ENCODE measurements around the gene ANAPC16.
"Not testable (repeated sequence)": the region's sequence is repeated elsewhere in the genome, so short reads cannot be mapped to it uniquely, and the experiment has no call there.

Gene ANAPC16

DNA sequence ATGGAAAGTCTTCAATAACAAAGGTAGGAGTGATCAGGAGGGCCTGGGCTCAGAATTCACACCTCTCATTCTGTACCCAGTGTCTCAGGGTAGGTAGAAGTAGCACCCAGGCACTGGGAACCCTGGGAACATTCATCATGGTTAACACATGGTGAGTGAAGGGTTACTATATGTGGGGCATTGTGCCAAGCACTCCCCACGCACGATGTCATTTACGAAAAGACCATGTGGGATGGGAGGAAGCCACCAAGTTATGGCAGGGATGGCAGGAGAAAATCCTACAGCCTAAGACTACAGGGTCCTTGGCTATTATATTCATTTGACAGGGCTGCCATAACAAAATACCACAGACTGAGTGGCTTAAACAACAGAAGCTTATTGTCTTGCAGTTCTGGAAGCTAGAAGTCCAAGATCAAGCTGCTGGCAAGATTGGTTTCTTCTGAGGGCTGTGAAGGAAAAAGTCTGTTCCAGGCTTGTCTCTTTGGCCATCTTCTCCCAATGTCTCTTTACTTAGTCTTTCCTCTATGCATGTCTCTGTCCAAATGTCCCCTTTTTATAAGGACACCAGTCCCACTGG, 30.2 kb downstream of the ANAPC16 start:
- no peak for ATAC-seq

GRCh38 chr10:72248468-72249151, 32.8 kb downstream of the ANAPC16 start:
- peak; percentile 92 to 93 for ATAC-seq

DNA sequence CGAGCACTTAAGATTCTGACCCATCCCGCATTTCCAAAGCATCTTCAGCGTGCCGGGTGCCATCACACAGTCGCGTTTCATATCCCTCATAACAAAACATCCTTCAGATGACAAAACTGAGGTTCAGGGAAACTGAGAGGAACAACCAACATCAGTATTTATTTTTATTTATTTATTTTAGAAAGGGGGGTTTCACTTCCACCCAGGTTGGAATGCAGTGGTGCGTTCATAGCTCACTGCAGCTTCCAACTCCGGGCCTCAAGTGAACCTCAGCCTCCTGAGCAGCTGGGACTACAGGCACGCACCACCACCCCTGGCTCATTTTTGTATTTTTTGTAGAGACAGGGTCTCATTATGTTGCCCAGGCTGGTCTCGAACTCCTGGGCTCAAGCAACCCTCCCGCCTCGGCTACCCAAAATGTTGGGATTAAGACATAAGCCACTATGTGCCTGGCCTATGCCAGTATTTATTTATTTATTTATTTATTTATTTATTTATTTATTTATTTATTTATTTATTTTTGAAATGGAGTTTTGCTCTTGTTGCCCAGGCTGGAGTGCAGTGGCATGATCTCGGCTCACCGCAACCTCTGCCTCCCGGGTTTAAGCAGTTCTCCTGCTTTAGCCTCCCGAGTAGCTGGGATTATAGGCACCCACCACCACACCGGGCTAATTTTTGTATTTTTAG, 33.5 kb downstream of the ANAPC16 start:
- not testable (repeated sequence) for ATAC-seq

DNA sequence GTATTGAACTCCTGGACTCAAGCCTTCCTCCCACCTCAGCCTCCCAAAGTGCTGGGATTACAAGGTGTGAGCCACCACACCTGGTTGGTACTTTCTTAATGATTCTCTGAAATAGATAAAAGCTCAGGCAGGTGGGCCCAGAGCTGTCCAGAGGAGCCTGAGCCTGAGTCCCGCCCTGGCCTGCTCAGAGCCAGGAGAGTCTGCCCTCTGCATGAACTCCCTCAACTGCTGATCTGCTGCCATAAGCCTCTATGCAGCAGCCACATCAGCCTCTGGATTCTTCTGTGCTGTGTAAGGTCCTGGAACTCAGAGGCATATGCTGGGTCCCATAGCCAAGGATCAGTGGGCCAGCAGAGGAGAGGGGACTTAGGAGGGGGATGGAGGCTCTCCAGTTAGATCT, 34.9 kb downstream of the ANAPC16 start:
- ATAC-seq, result no peak

DNA sequence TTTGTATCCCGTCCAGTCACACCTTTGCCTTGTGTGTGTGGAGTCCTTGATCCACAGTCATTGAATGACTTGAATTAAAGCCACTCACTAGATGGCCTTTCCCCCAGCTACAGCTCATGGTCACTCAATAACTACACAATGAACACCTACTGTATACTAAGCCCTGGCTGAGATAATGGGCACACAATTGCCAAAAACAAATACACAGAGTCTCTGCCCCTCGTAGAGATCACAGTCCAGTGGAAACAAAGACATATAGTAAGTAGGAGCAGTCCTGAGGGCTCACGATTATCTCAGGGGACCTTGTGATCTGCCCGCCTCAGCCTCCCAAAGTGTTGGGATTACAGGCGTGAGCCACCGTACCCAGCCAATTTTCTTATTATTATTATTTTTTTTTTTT, 35.8 kb downstream of the ANAPC16 start:
- ATAC-seq, result no peak

GRCh38 chr10:72252972-72253371, 37.2 kb downstream of the ANAPC16 start:
- no peak for ATAC-seq

DNA sequence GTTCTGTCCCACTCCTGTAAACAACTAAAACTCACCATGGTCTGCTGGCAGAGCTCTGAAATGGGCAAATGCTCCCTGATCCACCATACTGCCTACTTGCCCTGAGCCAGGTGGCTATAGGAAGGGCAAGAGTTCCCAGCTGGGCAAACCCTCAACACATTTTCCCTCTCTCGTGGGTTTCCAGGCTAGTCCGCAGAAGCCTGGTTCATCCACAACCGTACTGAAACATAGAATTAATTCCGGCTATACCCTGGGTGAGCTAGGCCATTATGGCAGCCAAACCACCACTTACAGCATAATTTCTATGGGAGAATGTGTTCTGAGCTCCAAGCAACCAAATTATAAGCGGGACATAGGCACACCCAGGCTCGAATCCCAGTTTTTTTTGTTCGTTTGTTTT, 37.8 kb downstream of the ANAPC16 start:
- no peak for ATAC-seq

DNA sequence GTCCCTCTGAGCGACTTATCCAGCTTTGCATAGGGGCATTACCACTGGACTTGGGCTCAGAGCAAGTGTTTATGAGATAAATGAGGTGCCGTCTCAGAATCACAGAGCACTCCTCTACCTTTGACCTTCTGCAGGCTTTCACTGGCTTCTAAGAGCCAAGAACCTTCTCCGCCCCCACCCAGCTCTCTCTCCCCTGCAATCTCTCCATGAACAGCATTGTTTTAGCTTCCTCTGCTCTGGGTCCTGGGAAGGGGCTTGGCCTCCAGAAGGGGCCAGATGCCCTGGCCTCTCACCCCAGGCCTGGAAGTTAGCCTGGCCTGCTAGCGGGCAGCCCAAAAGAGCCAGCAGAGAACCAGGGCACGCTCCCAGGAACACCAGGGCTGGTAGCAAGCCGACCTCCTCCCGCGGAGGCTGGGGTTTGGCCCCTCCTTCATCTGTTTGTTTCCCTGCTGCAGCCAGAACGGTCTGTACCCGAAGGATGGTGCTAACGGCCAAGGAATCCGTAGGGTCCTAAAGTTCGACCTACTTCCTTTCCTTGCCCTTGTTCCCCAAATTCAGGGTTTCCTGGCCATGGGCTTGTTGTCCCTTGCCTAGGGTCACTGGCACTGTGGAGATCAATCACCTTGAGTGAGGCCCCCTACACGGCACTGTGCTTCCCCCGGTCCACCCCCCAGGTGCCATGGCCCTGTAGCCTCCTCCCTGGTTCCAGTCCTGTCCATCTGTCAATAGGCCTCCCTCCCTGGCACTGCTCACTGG, 39.2 kb downstream of the ANAPC16 start:
- ATAC-seq, result peak in 1 of 2 donors; percentile 55

DNA sequence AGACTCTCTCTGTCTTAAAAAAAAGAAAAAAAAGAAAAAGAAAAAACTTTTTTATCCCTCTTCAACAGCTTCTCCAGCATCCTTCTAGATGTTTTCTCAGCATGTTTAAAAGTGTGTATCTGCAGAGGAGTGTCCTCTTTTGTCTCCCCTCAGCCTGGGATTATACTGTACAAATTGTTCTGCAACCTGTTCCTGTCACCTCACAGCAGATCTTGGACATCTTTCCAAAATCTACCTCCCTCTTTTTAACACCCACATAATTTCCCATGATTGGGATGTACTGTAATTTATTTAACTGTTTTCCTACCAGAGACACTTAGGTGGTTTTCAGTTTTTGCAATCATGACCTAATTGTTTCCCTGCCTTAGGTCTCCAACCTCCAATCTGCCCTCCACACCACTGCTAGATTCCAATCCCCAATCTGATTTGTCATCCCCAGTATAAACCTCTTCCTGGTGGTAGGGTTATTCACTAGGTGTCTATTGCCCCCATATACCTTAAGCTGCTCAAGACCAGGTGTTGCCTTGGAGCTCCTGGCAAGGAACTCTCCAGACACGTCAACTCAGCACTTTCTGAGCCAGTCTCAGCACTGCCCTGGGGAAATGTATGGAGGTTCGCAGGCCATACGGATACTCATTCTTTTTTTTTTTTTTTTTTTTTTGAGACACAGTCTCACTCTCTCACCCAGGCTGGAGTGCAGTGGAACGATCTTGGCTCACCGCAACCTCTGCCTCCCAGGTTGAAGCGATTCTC, 40.3 kb downstream of the ANAPC16 start:
- ATAC-seq, result no peak

DNA sequence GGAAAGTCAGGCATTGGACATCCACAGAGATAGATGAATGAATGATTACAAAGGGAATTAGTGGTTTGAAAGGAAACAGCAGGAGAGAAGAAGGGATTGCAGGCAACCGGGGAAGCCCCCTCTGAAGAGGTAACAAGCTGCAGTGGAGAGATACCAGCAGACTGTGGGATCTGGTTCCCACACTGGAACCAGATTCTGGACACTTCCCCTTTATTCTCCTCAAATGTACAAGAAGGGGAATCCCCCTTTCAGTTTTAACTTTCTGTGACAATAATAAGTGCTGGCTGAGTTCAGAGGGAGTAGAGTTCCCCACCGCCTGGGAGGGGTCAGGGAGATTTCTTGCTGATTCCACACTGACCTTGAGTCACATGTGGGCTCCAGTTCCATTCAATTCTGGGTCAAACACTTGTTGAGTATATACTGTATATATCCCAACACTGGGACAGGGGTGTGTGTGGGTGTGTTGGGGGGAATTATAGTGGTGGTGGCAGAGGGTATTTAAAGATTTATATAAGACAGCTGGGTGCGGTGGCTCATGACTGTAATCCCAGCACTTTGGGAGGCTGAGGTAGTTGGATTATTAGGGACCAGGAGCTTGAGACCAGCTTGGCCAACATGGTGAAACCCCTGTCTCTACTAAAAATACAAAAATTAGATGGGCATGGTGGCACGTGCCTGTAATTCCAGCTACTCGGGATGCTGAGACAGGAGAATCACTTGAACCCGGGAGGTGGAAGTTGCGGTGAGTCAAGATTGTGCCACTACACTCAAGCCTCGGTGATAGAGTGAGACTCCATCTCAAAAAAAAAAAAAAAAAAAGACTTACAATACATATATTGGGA, 41.5 kb downstream of the ANAPC16 start:
- no peak for ATAC-seq

DNA sequence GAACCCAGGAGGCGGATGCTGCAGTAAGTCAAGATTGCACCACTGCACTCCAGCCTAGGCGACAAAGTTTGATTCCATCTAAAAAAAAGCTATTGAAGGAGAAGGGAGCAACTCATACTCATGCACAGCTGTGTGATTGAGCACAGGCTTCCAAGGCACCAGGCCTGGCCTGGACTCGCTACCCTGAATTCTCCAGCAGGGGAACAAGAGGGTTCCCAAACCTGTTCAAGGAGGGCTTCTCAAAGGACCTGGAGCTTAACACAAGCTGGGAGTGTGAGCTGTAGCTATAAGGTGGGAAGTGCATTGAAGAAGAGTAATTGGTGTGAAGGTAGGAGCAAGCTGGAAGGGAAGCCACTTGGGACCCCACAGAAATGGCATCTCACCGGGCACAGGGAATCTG, 42.8 kb downstream of the ANAPC16 start:
- no peak for ATAC-seq

- no peak for ATAC-seq
Observed at GRCh38 chr10:72259491-72260238, 43.9 kb downstream of the ANAPC16 start.

DNA sequence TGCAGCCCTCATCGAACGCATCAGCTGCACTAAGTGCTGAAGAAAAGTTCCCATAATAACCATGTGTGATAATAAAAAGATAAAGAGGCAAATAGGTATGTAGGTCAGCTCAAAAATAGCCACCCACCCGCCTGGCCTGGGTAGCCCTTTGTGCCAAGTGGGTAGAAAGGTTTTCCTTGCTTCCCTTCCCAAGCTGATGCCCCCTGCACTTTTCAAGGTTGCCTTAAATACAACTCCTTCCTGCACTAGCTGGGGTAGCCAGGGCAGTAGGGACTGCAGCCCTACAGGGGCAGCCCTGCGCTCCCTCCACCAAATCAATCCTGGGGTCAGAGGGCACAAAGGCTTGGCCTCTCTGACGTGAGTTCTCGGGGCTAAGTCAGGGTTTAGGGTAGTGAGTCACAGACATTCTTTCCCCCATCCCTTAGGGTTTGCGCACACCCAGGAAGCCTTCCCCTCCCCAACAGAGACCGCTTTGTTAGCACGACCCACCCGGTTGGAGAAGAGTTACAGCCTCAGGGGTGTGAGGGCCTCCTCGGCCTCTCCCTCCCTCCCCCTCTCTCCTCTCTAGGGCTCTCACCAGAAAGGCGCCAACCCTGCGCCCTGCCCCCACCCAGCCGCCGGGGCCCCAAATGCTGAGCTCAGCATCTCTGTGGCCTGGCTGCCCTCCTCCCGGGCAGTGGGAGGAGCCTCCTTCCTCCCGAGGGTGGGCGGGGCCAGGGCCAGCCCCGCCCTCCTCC, 44.6 kb downstream of the ANAPC16 start:
- ATAC-seq, result peak; percentile 60

- peak; percentile 70 to 73 for ATAC-seq
Observed at GRCh38 chr10:72260976-72261783, 45.4 kb downstream of the ANAPC16 start.

GRCh38 chr10:72261784-72262404, 46.1 kb downstream of the ANAPC16 start:
- ATAC-seq, result peak; percentile 70 to 71

GRCh38 chr10:72263613-72264241, 47.9 kb downstream of the ANAPC16 start:
- no peak for ATAC-seq

- no peak for ATAC-seq
Observed at GRCh38 chr10:72264536-72264935, 48.7 kb downstream of the ANAPC16 start.

DNA sequence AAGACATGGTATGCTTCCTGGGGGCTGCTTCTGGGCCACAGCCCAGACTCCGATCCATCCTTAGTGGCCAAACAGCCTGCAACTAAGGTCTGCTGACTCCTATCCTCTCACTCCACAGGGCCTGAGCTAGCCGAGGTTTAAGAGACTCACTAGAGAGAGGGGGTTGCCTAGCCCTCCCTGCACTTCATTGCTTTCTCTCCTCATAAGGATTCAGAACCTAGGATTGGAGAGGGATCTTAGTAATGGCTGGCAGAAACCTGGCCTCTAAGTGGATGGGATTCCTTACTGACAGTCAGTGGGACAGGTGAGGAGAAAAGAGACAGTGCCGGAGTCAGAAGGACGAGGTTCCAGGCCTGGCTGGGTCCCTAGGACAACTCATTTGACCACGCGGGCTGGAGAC, 49.7 kb downstream of the ANAPC16 start:
- ATAC-seq, result no peak

Data from activated CD4-positive, CD25-positive, alpha-beta regulatory T cell treated with anti-CD3 and anti-CD28 coated beads, Interleukin-2, amount 50 U/mL, for 24 hours (primary cell).